Small intestine (tissue), 7 donors: ENCODE data around the gene TTC9. TPM values are rescaled to one million over a fixed set of nuclear protein-coding genes. Genes with fewer than 3 reads are reported as not detected.
A peak's percentile ranks its signal among the peaks of the same experiment; 100 is the strongest.

Experiments
- DNase-seq, 2 donors: peaks; one replicate each; pipeline versions ENCODE4 v3.0.0 to v3.0.0-alpha.2; 2013
- FAIRE-seq: peaks from 2 replicates; lab custom pipeline; 2012; peaks lifted over from hg19 to GRCh38; lab: Jason Lieb, UNC
- H3K27ac ChIP-seq, 3 donors: one replicate each; pipeline ENCODE4 v1.5.1; 2013; ENCODE audit warnings: low read length in 2 of 3, mild to moderate bottlenecking in 2 of 3, control low read depth in 1 of 3, inconsistent platforms in 1 of 3, low read depth in 1 of 3, moderate library complexity in 1 of 3
- H3K27me3 ChIP-seq, 3 donors: one replicate each; pipeline ENCODE4 v1.6.1; 2013; ENCODE audit warnings: low read length in 3 of 3, inconsistent platforms in 1 of 3; ENCODE audit not compliant: control insufficient read depth in 3 of 3, insufficient read depth in 3 of 3
- H3K36me3 ChIP-seq, 3 donors: one replicate each; pipeline ENCODE4 v1.6.1; 2013; ENCODE audit warnings: low read length in 3 of 3, inconsistent platforms in 1 of 3, low read depth in 1 of 3, mild to moderate bottlenecking in 1 of 3, moderate library complexity in 1 of 3; ENCODE audit not compliant: control insufficient read depth in 3 of 3, insufficient read depth in 2 of 3
- H3K4me1 ChIP-seq, 3 donors: one replicate each; pipeline ENCODE4 v1.6.1; 2013; ENCODE audit warnings: low read length in 2 of 3, inconsistent platforms in 1 of 3, low read depth in 1 of 3, mild to moderate bottlenecking in 1 of 3, moderate library complexity in 1 of 3; ENCODE audit not compliant: control insufficient read depth in 3 of 3, insufficient read depth in 2 of 3
- H3K4me3 ChIP-seq, 3 donors: one replicate each; pipeline ENCODE4 v1.5.1; 2013; ENCODE audit warnings: low read length in 3 of 3, control low read depth in 1 of 3, inconsistent platforms in 1 of 3, low read depth in 1 of 3, mild to moderate bottlenecking in 1 of 3, moderate library complexity in 1 of 3
- H3K9me3 ChIP-seq, 2 donors: one replicate each; pipeline ENCODE4 v1.6.1; 2013; ENCODE audit warnings: low read depth in 1 of 2, low read length in 1 of 2; ENCODE audit not compliant: control insufficient read depth in 2 of 2, insufficient read depth in 1 of 2
- WGBS, 3 donors: extraction: QIAGEN DNeasy Blood & Tissue Kit; methylation state at CpG; one replicate each; pipeline ENCODE4 v1.1.7; 2013; 5-methylcytosine and 5-hydroxymethylcytosine counted together
- polyA plus RNA-seq, 4 donors: library from polyadenylated mRNA; stranded (reverse) in 3 of 4; unstranded in 1 of 4; fragments of 200-250 nt in 3 of 4; fragments of 120-200 nt in 1 of 4; gene quantifications; one replicate each; pipeline versions ENCODE4 v1.2.1 to v1.2.3, GENCODE V29; 2013
- donor health status: healthy with polysubstance abuse.
- donor health status: control.
- donor health status: control.
- donor health status: Bipolar disorder and iron deficiency.
- donor health status: healthy.

Gene TTC9
- polyA plus RNA-seq, 4 donors, result 0.22 to 2.0 (median 0.77) TPM

DNA sequence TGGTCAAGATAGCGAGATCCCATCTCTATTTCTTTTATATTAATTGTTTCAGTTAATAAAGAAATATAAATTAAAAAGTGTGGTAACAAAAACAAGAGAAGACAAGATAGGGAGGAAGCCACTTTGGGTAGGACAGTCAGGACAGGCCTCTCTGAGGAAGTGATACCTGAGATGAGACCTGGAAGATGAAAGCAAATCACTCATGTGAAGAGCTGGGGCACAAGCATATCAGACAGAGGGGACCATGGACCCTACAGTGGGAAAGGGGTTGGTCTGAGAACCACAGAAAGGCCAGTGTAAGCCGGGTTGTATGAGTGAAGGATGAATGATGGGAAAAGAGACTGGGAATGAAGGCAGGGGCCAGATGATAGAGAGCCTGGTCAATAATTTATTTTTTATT lies 39.5 kb upstream of the TTC9 start:
- no peak for DNase-seq
- Histone ChIP-seq H3K36me3 (no peaks in the 10 kb centered on the region), H3K4me1 (peaks cover 0 to 9% (median 3%) of the 10 kb centered on the region in 3 donors), H3K4me3 (no peak overlapping the region), H3K9me3 (no peaks in the 10 kb centered on the region), H3K27ac (no peak overlapping the region), H3K27me3 (peaks cover 0 to 6% (median 0%) of the 10 kb centered on the region in 3 donors)
- WGBS, 3 donors, result 86 to 88% (median 88%) methylated on average over 2 of the region's 2 CpGs
- FAIRE-seq, result no peak

DNA sequence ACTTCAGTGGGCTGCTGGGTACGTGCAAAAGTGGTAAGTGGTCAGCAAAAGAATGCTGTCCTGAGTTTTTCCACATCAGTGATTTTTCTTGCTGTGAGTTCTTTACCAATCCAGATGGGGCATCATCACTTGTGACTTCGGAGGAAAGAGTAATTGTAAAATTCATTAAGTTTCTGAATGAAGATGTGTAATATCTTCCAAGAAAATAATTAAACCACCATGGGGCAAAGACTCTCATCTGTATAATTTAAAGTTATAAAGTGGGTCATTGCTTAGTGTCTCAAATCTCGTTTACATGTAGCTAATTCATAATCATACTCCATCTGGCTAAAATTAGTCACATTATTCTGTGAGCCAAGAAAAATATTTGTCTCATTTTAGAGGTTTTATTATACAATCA lies 30.5 kb upstream of the TTC9 start:
- Histone ChIP-seq H3K4me1 (no peaks in the 10 kb centered on the region), H3K36me3 (no peaks in the 10 kb centered on the region), H3K27me3 (peaks cover 0 to 10% (median 2%) of the 10 kb centered on the region in 3 donors), H3K27ac (no peak overlapping the region), H3K9me3 (no peaks in the 10 kb centered on the region), H3K4me3 (no peak overlapping the region)
- 36 to 52% (median 42%) methylated on average over 3 of the region's 3 CpGs for WGBS, 3 donors
- no peak for DNase-seq
- no peak for FAIRE-seq

DNA sequence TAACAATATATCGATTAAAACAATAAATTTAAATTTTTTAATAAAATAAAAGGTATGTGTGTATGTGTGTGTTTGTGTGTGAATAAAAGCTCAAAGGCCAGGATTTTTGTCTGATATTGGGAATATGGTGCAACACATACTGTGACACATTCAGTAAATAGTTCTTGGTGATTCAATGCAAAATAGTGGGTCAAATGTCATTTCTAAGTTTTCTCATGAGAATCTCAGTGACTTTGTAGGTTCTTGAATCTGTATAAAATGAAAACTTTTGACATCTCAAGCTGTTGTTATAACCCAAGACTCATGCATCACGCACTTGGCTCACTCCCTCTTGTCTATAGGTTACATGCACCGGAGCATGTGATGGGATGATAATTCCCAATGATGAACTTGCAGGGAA lies 25.1 kb upstream of the TTC9 start:
- no peak for DNase-seq
- Histone ChIP-seq H3K36me3 (no peaks in the 10 kb centered on the region), H3K4me3 (no peak overlapping the region), H3K27me3 (no peaks in the 10 kb centered on the region), H3K9me3 (no peaks in the 10 kb centered on the region), H3K4me1 (no peaks in the 10 kb centered on the region), H3K27ac (no peak overlapping the region)
- WGBS, 3 donors, result 91 to 94% (median 92%) methylated on average over 3 of the region's 3 CpGs
- FAIRE-seq, result no peak

DNA sequence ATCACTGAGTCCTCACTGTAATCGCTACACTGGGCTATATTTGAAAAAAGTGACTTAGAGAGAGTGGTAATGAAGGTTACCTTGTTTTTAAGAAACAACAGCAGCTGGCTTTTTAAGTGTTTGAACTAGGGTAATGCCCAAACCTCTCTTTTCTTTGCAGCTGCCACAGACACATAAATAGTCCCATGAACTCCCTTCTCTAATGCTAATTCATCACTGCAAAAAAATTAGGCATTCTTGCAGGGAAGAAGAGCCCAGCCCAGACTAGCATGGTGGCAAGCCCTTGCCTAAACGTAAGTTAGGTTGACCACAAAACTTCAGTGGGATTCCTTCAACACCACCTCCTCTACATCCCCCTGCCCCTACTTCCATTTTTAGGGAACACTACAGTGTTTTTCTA lies 23.4 kb upstream of the TTC9 start:
- Histone ChIP-seq H3K27ac (no peak overlapping the region), H3K4me1 (no peaks in the 10 kb centered on the region), H3K4me3 (no peak overlapping the region), H3K9me3 (no peaks in the 10 kb centered on the region), H3K36me3 (no peaks in the 10 kb centered on the region), H3K27me3 (no peaks in the 10 kb centered on the region)
- FAIRE-seq (no peak), DNase-seq (no peak)
- 58 to 72% (median 68%) methylated on average over 2 of the region's 2 CpGs for WGBS, 3 donors

DNA sequence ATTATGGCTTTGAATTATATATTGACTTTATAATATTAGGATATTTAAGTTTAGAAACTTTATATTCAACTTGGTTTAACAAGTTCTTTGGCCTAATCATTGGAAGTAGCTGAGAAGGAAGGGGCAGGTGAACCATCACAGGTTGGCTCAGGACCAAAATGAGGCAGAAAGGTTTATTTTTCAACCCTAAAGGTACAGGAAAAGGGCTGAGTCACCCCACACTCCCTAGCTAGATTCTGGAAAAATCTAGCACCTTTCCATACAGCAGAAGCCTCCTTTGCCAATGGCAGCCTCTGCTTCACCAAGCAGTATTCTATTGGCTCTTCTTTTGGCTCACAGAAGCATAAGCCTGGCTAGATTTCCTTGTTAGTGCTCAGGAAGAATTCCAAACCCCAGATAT lies 22.0 kb upstream of the TTC9 start:
- Histone ChIP-seq H3K4me3 (no peak overlapping the region), H3K9me3 (no peaks in the 10 kb centered on the region), H3K27ac (no peak overlapping the region), H3K27me3 (no peaks in the 10 kb centered on the region), H3K4me1 (no peaks in the 10 kb centered on the region), H3K36me3 (no peaks in the 10 kb centered on the region)
- no peak for DNase-seq
- no peak for FAIRE-seq

DNA sequence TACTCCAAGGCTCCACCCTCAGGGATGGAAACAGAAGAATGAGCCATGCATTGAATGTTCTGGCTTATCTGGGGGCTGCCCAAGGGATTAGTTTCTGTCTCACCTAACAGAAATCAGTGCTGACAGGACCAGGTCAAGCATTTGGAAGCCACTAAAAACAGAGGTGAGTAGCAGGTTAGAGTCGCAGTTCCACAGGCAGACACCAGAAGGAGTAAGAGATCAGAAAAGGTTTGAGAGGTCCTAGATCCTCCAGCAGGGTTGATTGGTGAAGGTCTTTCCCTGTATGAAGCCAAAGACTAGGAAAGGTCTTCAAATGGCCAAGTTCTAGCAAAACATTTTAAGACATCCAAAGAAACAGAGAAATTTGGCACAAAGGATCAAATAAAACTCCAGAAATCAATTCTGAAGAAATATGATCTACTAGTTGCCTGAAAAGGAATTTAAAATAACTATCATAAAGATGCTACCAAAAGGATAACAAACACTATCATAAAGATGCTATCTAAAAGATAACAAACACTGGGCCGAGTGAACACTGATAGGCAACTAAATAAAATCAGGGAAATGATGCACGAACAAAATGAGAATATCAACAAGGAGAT lies 19.5 kb upstream of the TTC9 start:
- FAIRE-seq (no peak), DNase-seq (peak; percentile 56 to 58)
- H3K4me1 ChIP-seq, result no peaks in the 10 kb centered on the region
- no peaks in the 10 kb centered on the region for H3K36me3 ChIP-seq
- H3K27me3 ChIP-seq, result no peaks in the 10 kb centered on the region
- H3K4me3 ChIP-seq, result no peak overlapping the region
- no peaks in the 10 kb centered on the region for H3K9me3 ChIP-seq
- H3K27ac ChIP-seq, result no peak overlapping the region
- WGBS, 3 donors, result 21 to 35% (median 29%) methylated on average over 3 of the region's 3 CpGs

DNA sequence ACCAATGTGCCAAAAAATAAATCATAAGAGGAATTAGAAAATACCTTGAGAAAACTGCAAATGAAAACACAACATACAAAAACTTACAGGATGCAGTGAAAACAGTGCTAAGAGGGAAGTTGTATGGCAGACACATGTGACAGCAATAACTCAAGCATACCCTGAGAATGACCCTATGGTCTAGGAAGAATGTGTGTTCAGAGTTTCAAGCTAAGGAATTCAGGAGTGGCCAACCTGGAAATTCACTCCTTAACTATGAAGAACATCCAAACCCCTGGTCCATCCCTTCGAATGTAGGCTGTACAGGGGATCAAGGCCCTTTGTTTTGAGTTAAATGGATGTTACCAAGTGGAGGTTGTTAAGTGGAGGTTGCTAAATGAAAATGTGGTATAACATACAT lies 16.7 kb upstream of the TTC9 start:
- peak in 1 of 2 donors; percentile 8 for DNase-seq
- WGBS, 3 donors, result 76 to 87% (median 85%) methylated on average over 1 of the region's 1 CpG
- H3K27me3 ChIP-seq, result no peaks in the 10 kb centered on the region
- no peaks in the 10 kb centered on the region for H3K36me3 ChIP-seq
- H3K4me3 ChIP-seq, result no peak overlapping the region
- no peaks in the 10 kb centered on the region for H3K9me3 ChIP-seq
- H3K27ac ChIP-seq, result no peak overlapping the region
- no peaks in the 10 kb centered on the region for H3K4me1 ChIP-seq
- no peak for FAIRE-seq

DNA sequence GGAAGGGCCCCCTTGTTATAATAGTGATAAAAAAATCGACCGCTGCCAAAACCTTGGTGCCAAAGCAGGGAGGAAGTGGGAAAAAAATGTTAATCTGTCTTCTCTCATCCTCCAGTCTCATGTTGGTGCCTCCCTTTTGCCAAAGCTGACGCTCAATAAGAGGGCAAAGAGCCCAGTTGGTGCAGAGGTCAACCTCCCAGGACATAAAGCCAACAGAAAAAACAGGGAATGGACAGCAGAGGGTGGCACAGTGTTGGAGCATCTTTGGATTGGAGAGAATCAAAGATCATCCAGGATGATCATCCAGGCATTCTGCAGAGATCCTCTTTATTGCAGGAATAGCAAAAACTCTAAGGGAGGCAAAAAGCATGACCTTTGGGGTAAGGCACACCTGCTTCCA lies 9.8 kb upstream of the TTC9 start:
- FAIRE-seq (no peak), DNase-seq (no peak)
- peaks cover 0 to 4% (median 0%) of the 10 kb centered on the region in 3 donors for H3K27me3 ChIP-seq
- H3K27ac ChIP-seq, result no peak overlapping the region
- H3K36me3 ChIP-seq, result no peaks in the 10 kb centered on the region
- H3K9me3 ChIP-seq, result no peaks in the 10 kb centered on the region
- H3K4me3 ChIP-seq, result no peak overlapping the region
- 52 to 75% (median 59%) methylated on average over 3 of the region's 3 CpGs for WGBS, 3 donors
- H3K4me1 ChIP-seq, result no peaks in the 10 kb centered on the region

DNA sequence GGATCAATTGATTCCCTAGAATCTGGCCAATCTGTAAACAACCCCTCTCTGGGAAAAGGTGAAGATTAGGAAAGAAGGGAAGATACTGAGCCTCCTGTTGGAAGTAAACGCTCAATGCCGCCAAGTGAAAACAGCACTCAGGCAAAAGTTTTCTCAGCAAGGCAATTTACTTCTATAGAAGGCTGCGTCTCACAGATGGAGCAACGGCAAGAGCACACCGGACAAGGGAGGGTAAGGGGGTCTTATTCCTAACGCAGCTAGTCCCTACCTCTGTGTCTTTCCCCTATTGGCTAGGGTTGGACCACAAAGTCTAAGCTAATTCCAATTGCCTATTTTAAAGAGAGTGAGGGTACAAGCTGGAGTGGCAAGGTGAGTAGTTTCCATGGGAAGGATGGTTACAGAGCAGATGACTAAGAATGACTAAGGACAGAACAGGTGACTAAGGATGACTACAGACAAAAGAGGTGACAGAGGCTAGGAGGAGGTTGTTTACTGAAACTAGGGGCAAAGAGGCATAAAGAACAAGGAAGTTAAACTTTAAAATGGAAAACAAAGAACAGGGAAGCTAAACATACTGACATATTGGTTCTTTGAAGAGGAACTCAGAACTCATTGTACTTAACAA lies 5.6 kb upstream of the TTC9 start:
- Histone ChIP-seq H3K4me3 (no peak overlapping the region), H3K27me3 (peaks cover 0 to 13% (median 0%) of the 10 kb centered on the region in 3 donors), H3K36me3 (no peaks in the 10 kb centered on the region), H3K4me1 (no peaks in the 10 kb centered on the region), H3K27ac (no peak overlapping the region), H3K9me3 (no peaks in the 10 kb centered on the region)
- FAIRE-seq (no peak), DNase-seq (no peak)
- 96 to 99% (median 99%) methylated on average over 6 of the region's 6 CpGs for WGBS, 3 donors
